ENCODE measurements around the gene ALOX12. TPM values are rescaled to one million over a fixed set of nuclear protein-coding genes. Genes with fewer than 3 reads are reported as not detected.

Gene ALOX12
- not detected in 5 replicates for total RNA-seq (2022; extraction: Qiagen RNA extraction; ENCODE audit: low read depth)

GRCh38 chr17:6995500-6996255, at the start of gene ALOX12:
ALOX12 (plus strand) TSS chr17:6996049; CDS start chr17:6996118, 69 bp downstream.

GRCh38 chr17:7022781-7023571, 27.1 kb downstream of the ALOX12 start, which contains the start of gene BCL6B:
BCL6B (plus strand) TSS chr17:7023050; CDS start chr17:7023672, 622 bp downstream.

GRCh38 chr17:7035591-7036368, 39.9 kb downstream of the ALOX12 start, which contains the start of gene SLC16A13:
SLC16A13 (plus strand) TSS chr17:7036015; CDS start chr17:7036383, 368 bp downstream.

GRCh38 chr17:7043497-7044198, 47.8 kb downstream of the ALOX12 start, which contains the start of gene SLC16A11:
SLC16A11 (minus strand) TSS chr17:7044092; CDS start chr17:7043513, 579 bp downstream.

Other genes with a start within 250 kb of the ALOX12 start
- 0.03 to 0.24 TPM in 2 of 5 replicates, not detected in the others for gene XAF1, start 240.0 kb upstream of the ALOX12 start, total RNA-seq (2022; extraction: Qiagen RNA extraction; ENCODE audit: low read depth)
- not detected in 5 replicates for gene FBXO39, start 219.8 kb upstream of the ALOX12 start, total RNA-seq (2022; extraction: Qiagen RNA extraction; ENCODE audit: low read depth)
- 0.06 to 0.12 TPM in 2 of 5 replicates, not detected in the others for gene TEKT1, start 164.3 kb upstream of the ALOX12 start, total RNA-seq (2022; extraction: Qiagen RNA extraction; ENCODE audit: low read depth)
- 458 to 548 TPM (median 474 TPM) in 5 replicates for gene RNASEK, start 16.6 kb downstream of the ALOX12 start, total RNA-seq (2022; extraction: Qiagen RNA extraction; ENCODE audit: low read depth)
- gene BCL6B, start 27.0 kb downstream of the ALOX12 start, total RNA-seq (2022; extraction: Qiagen RNA extraction; ENCODE audit: low read depth): 0.09 TPM in 1 of 5 replicates, not detected in the others
- 8.8 to 12.1 TPM (median 10.0 TPM) in 5 replicates for gene SLC16A13, start 40.0 kb downstream of the ALOX12 start, total RNA-seq (2022; extraction: Qiagen RNA extraction; ENCODE audit: low read depth)
- gene SLC16A11, start 48.0 kb downstream of the ALOX12 start, total RNA-seq (2022; extraction: Qiagen RNA extraction; ENCODE audit: low read depth): not detected in 5 replicates
- gene CLEC10A, start 84.2 kb downstream of the ALOX12 start, total RNA-seq (2022; extraction: Qiagen RNA extraction; ENCODE audit: low read depth): not detected in 5 replicates
- 0.36 TPM in 1 of 5 replicates, not detected in the others for gene ASGR2, start 118.8 kb downstream of the ALOX12 start, total RNA-seq (2022; extraction: Qiagen RNA extraction; ENCODE audit: low read depth)
- 1.0 to 1.5 TPM (median 1.3 TPM) in 5 replicates for gene ASGR1, start 183.3 kb downstream of the ALOX12 start, total RNA-seq (2022; extraction: Qiagen RNA extraction; ENCODE audit: low read depth)
- 7.2 to 10.7 TPM (median 8.9 TPM) in 5 replicates for gene DLG4, start 223.8 kb downstream of the ALOX12 start, total RNA-seq (2022; extraction: Qiagen RNA extraction; ENCODE audit: low read depth)
- 373 to 531 TPM (median 506 TPM) in 5 replicates for gene ACADVL, start 223.9 kb downstream of the ALOX12 start, total RNA-seq (2022; extraction: Qiagen RNA extraction; ENCODE audit: low read depth)
- gene DVL2, start 238.5 kb downstream of the ALOX12 start, total RNA-seq (2022; extraction: Qiagen RNA extraction; ENCODE audit: low read depth): 26.1 to 39.5 TPM (median 37.0 TPM) in 5 replicates
- gene PHF23, start 243.4 kb downstream of the ALOX12 start, total RNA-seq (2022; extraction: Qiagen RNA extraction; ENCODE audit: low read depth): 82.3 to 110 TPM (median 92.2 TPM) in 5 replicates
- 678 to 759 TPM (median 700 TPM) in 5 replicates for gene GABARAP, start 246.4 kb downstream of the ALOX12 start, total RNA-seq (2022; extraction: Qiagen RNA extraction; ENCODE audit: low read depth)